Parathyroid adenoma (tissue), 2 donors: ENCODE results near the gene GPC6.

Experiments
- H2AFZ ChIP-seq: fragments of 300-600 bp; sonication (generic); one replicate; pipeline ENCODE4 v1.7.0; 2017; ENCODE audit warnings: antibody characterized with exemption, mild to moderate bottlenecking
- H3K27ac ChIP-seq: fragments of 300-600 bp; sonication (generic); one replicate; pipeline ENCODE4 v1.7.0; 2017
- H3K27me3 ChIP-seq: fragments of 300-600 bp; sonication (generic); one replicate; pipeline ENCODE4 v1.7.0; 2017; ENCODE audit warnings: low read length; ENCODE audit not compliant: control insufficient read depth, insufficient read depth
- H3K36me3 ChIP-seq: fragments of 300-600 bp; sonication (generic); one replicate; pipeline ENCODE4 v1.7.0; 2017; ENCODE audit warnings: low read length; ENCODE audit not compliant: control insufficient read depth, insufficient read depth
- H3K4me1 ChIP-seq: fragments of 300-600 bp; sonication (generic); one replicate; pipeline ENCODE4 v1.7.0; 2017; ENCODE audit warnings: control low read depth
- H3K4me2 ChIP-seq: fragments of 300-600 bp; sonication (generic); one replicate; pipeline ENCODE4 v1.7.0; 2017; ENCODE audit warnings: low read length
- H3K4me3 ChIP-seq: fragments of 300-600 bp; sonication (generic); one replicate; pipeline ENCODE4 v1.7.0; 2017; ENCODE audit warnings: low read depth, low read length
- H3K79me2 ChIP-seq: fragments of 300-600 bp; sonication (generic); one replicate; pipeline ENCODE4 v1.7.0; 2017; ENCODE audit warnings: control low read depth
- H3K9ac ChIP-seq: fragments of 300-600 bp; sonication (generic); one replicate; pipeline ENCODE4 v1.7.0; 2017; ENCODE audit warnings: mild to moderate bottlenecking
- H3K9me3 ChIP-seq: fragments of 300-600 bp; sonication (generic); one replicate; pipeline ENCODE4 v1.7.0; 2017; ENCODE audit warnings: low read length; ENCODE audit not compliant: control insufficient read depth
- CTCF ChIP-seq: fragments of 300-600 bp; sonication (generic); IDR thresholded peaks from one replicate; pipeline ENCODE4 v1.7.0; 2017; ENCODE audit warnings: antibody characterized with exemption, mild to moderate bottlenecking
- donor health status: primary hyperparathyroidism.

Gene GPC6

GRCh38 chr13:93249364-93250306 is 23.0 kb downstream of the GPC6 start:
- TF ChIP-seq CTCF = no peak
- no peaks in the 10 kb centered on the region for H3K36me3 ChIP-seq
- H3K4me2 ChIP-seq = no peak overlapping the region
- no peak overlapping the region for H3K27ac ChIP-seq
- no peaks in the 10 kb centered on the region for H3K27me3 ChIP-seq
- no peaks in the 10 kb centered on the region for H3K9me3 ChIP-seq
- no peak overlapping the region for H2AFZ ChIP-seq
- no peaks in the 10 kb centered on the region for H3K79me2 ChIP-seq
- H3K4me3 ChIP-seq = no peak overlapping the region
- H3K9ac ChIP-seq = no peak overlapping the region
- H3K4me1 ChIP-seq = no peaks in the 10 kb centered on the region

GRCh38 chr13:93254775-93255174 is 28.2 kb downstream of the GPC6 start:
- TF ChIP-seq CTCF = no peak
- H3K36me3 ChIP-seq = no peaks in the 10 kb centered on the region
- H2AFZ ChIP-seq = no peak overlapping the region
- no peaks in the 10 kb centered on the region for H3K4me1 ChIP-seq
- H3K27me3 ChIP-seq = no peaks in the 10 kb centered on the region
- no peak overlapping the region for H3K27ac ChIP-seq
- H3K4me2 ChIP-seq = no peak overlapping the region
- no peak overlapping the region for H3K4me3 ChIP-seq
- no peaks in the 10 kb centered on the region for H3K9me3 ChIP-seq
- no peaks in the 10 kb centered on the region for H3K79me2 ChIP-seq
- no peak overlapping the region for H3K9ac ChIP-seq

GRCh38 chr13:93256998-93257397 is 30.4 kb downstream of the GPC6 start:
- no peaks in the 10 kb centered on the region for H3K36me3 ChIP-seq
- H3K27me3 ChIP-seq = no peaks in the 10 kb centered on the region
- no peaks in the 10 kb centered on the region for H3K79me2 ChIP-seq
- H3K9me3 ChIP-seq = no peaks in the 10 kb centered on the region
- no peak overlapping the region for H3K4me2 ChIP-seq
- H3K4me3 ChIP-seq = no peak overlapping the region
- no peak overlapping the region for H2AFZ ChIP-seq
- TF ChIP-seq CTCF = no peak
- H3K4me1 ChIP-seq = no peaks in the 10 kb centered on the region
- H3K27ac ChIP-seq = no peak overlapping the region
- H3K9ac ChIP-seq = no peak overlapping the region

- H3K4me1 ChIP-seq = no peaks in the 10 kb centered on the region
- H3K36me3 ChIP-seq = no peaks in the 10 kb centered on the region
- H3K4me3 ChIP-seq = no peak overlapping the region
- H3K79me2 ChIP-seq = no peaks in the 10 kb centered on the region
- no peak overlapping the region for H3K4me2 ChIP-seq
- TF ChIP-seq CTCF = no peak
- H2AFZ ChIP-seq = no peak overlapping the region
- H3K9me3 ChIP-seq = no peaks in the 10 kb centered on the region
- no peak overlapping the region for H3K27ac ChIP-seq
- no peaks in the 10 kb centered on the region for H3K27me3 ChIP-seq
- no peak overlapping the region for H3K9ac ChIP-seq
Observed at GRCh38 chr13:93259527-93260080, 33.0 kb downstream of the GPC6 start.
